ENCODE data around the gene MIDN. TPM values are rescaled to one million over a fixed set of nuclear protein-coding genes. Genes with fewer than 3 reads are reported as not detected.

Gene MIDN
- total RNA-seq, 1 donor from 2014 or later, result 121 TPM

DNA sequence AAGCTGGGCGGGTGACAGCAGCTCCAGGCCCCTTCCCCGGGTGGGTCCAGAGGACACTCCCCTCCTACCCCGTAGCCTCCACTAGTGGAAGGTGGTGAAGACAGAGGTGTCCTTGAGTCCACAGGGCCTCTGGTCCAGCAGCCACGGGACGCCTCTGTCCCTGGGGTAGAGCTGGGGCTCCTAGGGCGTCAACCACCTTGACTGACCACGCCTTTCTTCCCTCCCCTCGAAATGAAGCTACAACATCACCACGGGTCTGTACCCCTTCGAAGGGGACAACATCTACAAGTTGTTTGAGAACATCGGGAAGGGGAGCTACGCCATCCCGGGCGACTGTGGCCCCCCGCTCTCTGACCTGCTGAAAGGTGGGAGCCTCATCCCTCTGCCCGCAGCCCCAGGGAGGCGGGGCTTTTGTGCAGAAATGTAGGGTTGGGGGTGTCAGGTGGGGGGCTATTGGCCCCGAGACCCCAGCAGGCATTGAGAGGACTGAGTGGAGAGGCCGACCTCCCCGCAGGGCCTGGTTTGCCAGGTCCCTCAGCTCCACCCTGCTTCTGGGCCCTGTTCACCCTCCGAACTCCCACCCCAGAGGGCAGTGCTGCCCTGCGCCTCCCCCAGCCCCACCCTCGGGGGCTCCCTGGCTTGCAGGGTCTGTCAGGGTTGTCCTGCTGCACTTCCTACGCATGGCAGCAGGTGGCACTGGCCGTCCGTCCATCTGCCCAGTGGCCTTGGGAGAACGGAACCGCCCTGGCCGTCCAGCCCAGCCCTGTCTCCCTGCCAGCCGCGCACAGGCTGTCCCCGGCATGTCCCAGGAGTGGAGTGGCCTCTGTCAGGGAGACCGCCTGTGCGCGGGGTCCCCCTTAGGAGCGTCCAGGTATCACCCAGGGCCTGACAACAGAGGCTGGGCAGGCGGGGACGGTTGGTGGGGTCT is 27.1 kb upstream of the MIDN start:
- no peak for DNase-seq (ENCODE audit: low spot score)

GRCh38 chr19:1221904-1222255 is 26.5 kb upstream of the MIDN start:
- no peak for DNase-seq (ENCODE audit: low spot score)

GRCh38 chr19:1222394-1222793 is 26.0 kb upstream of the MIDN start:
- no peak for DNase-seq (ENCODE audit: low spot score)

DNA sequence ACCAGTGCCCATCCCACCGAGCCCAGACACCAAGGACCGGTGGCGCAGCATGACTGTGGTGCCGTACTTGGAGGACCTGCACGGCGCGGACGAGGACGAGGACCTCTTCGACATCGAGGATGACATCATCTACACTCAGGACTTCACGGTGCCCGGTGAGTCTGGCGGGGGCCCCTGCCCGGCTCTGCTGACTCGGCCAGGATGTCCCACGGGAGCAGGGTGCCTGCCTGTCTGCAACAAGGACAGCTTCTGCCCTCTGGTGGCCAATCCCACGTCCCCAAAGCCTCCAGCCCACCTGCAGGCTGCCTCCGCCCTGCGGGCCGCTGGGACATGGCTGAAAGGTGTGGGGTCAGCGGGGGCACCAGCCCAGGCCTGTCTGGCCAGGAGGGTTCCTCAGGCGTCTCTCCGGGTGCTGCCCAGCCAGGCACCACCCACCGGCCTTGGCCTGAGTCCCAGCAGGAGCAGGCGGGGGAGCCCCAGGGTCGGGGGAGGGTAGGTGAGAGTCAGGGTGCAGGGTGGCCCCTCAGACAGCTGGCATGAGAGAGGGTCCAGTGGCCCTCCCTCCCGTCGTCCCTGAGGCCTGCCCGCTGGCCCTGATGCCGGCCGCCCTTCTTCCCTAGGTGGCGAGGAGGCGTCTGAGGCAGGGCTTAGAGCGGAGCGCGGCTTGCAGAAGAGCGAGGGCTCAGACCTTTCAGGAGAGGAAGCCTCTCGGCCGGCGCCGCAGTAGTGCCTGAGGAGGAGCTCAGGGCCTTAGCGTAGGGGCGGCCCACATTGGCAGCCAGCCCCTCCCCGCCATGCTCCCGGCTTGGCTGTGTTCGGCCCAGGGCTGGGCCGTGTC is 25.1 kb upstream of the MIDN start:
- no peak for DNase-seq (ENCODE audit: low spot score)

GRCh38 chr19:1224047-1224825 is 24.1 kb upstream of the MIDN start:
- DNase-seq (ENCODE audit: low spot score), result no peak

- no peak for DNase-seq (ENCODE audit: low spot score)
Measured at GRCh38 chr19:1224847-1225246, 23.5 kb upstream of the MIDN start.

GRCh38 chr19:1225440-1226226 is 22.8 kb upstream of the MIDN start:
- no peak for DNase-seq (ENCODE audit: low spot score)

DNA sequence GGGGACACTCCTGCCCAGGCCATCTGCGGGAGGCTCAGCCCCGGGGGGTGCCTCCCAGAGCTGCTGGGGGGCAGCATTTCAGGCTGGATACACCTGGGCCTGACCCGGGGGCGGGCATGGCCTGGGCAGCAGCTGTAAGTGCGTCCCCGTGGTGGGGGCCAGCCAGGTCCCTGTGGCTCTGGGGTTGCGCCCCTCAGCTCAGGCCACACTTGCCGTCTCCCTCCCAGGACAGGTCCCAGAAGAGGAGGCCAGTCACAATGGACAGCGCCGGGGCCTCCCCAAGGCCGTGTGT is 22.2 kb upstream of the MIDN start:
- no peak for DNase-seq (ENCODE audit: low spot score)

GRCh38 chr19:1226522-1227303 is 21.7 kb upstream of the MIDN start:
- DNase-seq (ENCODE audit: low spot score), result no peak

DNA sequence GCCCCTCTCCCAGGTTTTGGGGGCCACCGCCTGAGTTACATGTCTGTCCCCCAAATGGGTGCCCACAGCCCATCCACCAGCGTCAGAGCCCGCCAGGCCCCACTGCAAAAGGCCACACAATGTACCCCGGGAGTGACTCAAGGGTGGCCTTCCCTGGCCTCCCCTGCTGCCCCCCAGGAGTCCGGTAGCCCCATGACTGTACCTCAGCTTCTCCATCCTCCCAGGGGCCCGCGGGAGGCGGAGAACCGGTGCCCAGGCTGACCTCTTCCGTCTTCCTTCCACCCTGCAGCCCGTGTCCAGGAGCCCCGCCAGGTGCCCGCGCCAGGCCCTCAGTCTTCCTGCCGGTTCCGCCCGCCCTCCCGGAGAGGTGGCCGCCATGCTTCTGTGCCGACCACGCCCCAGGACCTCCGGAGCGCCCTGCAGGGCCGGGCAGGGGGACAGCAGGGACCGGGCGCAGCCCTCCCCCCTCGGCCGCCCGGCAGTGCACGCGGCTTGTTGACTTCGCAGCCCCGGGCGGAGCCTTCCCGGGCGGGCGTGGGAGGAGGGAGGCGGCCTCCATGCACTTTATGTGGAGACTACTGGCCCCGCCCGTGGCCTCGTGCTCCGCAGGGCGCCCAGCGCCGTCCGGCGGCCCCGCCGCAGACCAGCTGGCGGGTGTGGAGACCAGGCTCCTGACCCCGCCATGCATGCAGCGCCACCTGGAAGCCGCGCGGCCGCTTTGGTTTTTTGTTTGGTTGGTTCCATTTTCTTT is 20.9 kb upstream of the MIDN start:
- no peak for DNase-seq (ENCODE audit: low spot score)

DNA sequence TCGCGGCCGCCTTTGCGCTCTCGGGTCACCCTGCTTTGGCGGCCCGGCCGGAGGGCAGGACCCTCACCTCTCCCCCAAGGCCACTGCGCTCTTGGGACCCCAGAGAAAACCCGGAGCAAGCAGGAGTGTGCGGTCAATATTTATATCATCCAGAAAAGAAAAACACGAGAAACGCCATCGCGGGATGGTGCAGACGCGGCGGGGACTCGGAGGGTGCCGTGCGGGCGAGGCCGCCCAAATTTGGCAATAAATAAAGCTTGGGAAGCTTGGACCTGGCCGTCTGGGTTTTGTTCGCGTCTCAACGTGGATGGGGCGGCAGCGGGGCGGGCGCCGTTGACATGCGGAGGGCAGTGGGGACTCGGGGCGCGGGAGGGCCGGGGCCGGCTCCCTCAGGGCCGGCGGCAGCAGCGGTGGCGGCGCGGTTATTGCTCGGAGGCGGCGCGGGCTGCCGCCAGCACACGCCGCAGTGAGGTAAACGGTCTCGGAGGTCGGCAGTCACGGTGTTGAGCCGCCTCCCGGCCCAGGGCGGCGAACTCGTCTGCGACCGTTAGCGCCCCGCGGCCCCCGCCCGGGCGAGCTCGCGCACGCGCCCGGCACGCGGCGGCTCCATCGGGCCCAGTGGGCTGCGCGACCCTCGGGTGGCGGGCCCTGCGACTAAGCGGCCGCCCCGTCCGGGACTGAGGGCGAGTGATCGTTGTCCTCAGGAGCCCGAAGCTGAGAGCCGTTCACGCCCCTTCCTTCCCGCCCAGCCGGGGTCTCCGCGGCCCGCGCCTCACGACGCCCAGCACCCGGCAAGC is 20.0 kb upstream of the MIDN start:
- no peak for DNase-seq (ENCODE audit: low spot score)

- DNase-seq (ENCODE audit: low spot score), result no peak
Measured at GRCh38 chr19:1229056-1229923, 19.1 kb upstream of the MIDN start.

DNA sequence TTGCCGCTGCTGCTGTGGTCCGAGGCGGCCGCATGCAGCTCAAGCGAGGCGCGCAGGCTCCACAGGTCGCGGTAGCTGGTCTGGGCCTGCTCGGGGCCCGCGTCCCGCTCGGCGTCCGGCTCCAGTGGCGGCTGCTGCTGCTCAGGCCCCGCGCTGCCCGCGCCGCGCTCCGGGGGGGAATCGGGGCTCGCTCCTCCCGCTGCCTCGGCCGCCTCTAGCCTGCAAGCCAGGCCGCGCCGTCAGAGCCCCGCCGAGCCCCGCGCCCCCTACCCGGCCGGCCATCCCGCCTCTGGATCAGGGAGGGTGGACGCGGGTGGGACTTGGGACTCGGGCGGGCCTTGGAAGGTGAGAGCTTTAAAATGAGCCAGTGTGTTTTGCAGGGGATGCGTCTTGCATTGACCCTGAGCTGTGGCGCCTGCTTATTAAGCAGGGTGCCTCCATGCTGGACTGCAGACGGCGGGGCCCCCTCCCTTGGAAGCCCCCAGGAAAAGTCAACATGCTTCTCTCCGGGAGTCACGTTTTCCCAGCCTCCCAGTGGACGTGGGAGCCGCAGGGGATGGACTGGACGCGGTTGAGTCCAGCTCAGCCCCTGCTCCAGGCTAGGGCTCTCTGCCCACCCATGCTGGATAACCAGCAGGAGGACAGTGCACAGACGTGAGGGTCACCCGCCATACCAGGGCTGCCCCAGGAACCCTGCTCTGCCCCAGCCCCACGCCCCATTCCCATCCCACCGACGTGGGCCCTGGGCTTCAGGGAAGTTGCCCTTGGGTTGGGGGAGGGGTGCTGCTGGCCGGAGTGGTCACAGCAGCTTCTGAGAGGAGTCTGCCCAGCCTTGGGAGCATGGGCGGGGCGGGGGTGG is 18.2 kb upstream of the MIDN start:
- DNase-seq (ENCODE audit: low spot score), result no peak

DNA sequence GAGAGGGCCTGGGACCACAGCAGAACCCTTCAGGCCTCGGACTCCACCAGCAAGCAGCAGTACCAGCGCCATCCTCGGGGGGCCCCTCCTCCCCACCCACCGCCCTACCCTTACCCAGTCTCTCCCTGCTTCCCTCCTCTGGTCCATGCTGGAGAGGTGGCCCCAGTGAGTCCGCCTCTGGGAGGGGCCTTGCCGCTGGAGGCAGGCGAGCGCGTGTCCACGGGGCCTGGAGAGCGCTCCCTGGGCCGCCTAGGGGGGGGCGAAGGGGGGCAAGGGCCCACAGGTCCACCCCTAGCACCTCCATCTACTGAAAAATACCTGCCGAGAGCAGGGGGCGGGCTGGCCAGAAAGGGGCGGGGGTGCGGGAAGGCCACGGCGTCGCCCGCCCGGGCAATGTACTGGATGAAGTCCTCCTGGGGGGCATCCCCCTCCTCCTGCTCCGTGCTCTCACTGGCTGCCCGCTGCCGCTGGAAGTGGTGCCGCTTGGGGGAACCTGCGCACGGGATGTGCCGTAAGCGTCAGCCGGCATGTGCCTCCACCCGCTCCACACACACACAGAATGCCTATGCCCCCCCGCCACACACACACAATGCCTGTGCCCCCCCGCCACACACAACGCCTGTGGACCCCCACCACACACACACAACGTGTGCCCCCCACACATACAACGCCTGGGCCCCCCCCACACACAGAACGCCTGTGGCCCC is 17.4 kb upstream of the MIDN start:
- no peak for DNase-seq (ENCODE audit: low spot score)

- no peak for DNase-seq (ENCODE audit: low spot score)
Measured at GRCh38 chr19:1231729-1232637, 16.4 kb upstream of the MIDN start.

Data from ureter (tissue), 1 donor.